ENCODE results near the gene PRSS57.
A peak's percentile ranks its signal among the peaks of the same experiment; 100 is the strongest.

Gene PRSS57

GRCh38 chr19:723247-723646 lies 28.0 kb upstream of the PRSS57 start:
- 0 out of 2 replicates have a peak, but pooled peaks cover 9% of the 10 kb centered on the region for H3K27me3 ChIP-seq (ENCODE audit: low read depth, low read length)
- H4K20me1 ChIP-seq (ENCODE audit: insufficient read depth, low read length), result no peaks in the 10 kb centered on the region
- H3K4me3 ChIP-seq (ENCODE audit: low read length), result 0 out of 2 replicates have a peak overlapping the region, but pooled peaks have one; percentile 4
- H3K9me3 ChIP-seq (ENCODE audit: insufficient read depth, low read length), result no peaks in the 10 kb centered on the region
- H3K36me3 ChIP-seq (replicated peaks; ENCODE audit: low read depth, low read length), result no peaks in the 10 kb centered on the region
- H2AFZ ChIP-seq (ENCODE audit: low read depth, low read length), result no peak overlapping the region
- H3K4me2 ChIP-seq (ENCODE audit: low read length), result peak overlapping the region; percentile 34
- no peak overlapping the region for H3K27ac ChIP-seq (ENCODE audit: low read length)
- H3K79me2 ChIP-seq (ENCODE audit: low read length), result no peaks in the 10 kb centered on the region
- H3K4me1 ChIP-seq (ENCODE audit: low read length), result peaks cover 34% of the 10 kb centered on the region
- H3K9ac ChIP-seq (ENCODE audit: low read length), result no peak overlapping the region
- TF ChIP-seq CTCF (IDR thresholded peaks at IDR 0.05; ENCODE audit: low read depth, low read length) (no peak), EZH2phosphoT487 (IDR thresholded peaks at IDR 0.05; ENCODE audit: low read depth) (no peak)

GRCh38 chr19:722553-723101 lies 27.4 kb upstream of the PRSS57 start:
- H3K27me3 ChIP-seq (ENCODE audit: low read depth, low read length), result 0 out of 2 replicates have a peak, but pooled peaks cover 9% of the 10 kb centered on the region
- H3K4me3 ChIP-seq (ENCODE audit: low read length), result no peak overlapping the region
- H3K9me3 ChIP-seq (ENCODE audit: insufficient read depth, low read length), result no peaks in the 10 kb centered on the region
- peaks cover 35% of the 10 kb centered on the region for H3K4me1 ChIP-seq (ENCODE audit: low read length)
- no peak overlapping the region for H3K9ac ChIP-seq (ENCODE audit: low read length)
- TF ChIP-seq CTCF (IDR thresholded peaks at IDR 0.05; ENCODE audit: low read depth, low read length), result no peak
- no peak for TF ChIP-seq EZH2phosphoT487 (IDR thresholded peaks at IDR 0.05; ENCODE audit: low read depth)
- no peak overlapping the region for H2AFZ ChIP-seq (ENCODE audit: low read depth, low read length)
- no peaks in the 10 kb centered on the region for H3K79me2 ChIP-seq (ENCODE audit: low read length)
- H3K27ac ChIP-seq (ENCODE audit: low read length), result no peak overlapping the region
- H4K20me1 ChIP-seq (ENCODE audit: insufficient read depth, low read length), result no peaks in the 10 kb centered on the region
- peak overlapping the region; percentile 34 for H3K4me2 ChIP-seq (ENCODE audit: low read length)
- H3K36me3 ChIP-seq (replicated peaks; ENCODE audit: low read depth, low read length), result no peaks in the 10 kb centered on the region

GRCh38 chr19:720345-721160 lies 25.3 kb upstream of the PRSS57 start:
- no peak overlapping the region for H3K4me2 ChIP-seq (ENCODE audit: low read length)
- H3K4me3 ChIP-seq (ENCODE audit: low read length), result no peak overlapping the region
- no peaks in the 10 kb centered on the region for H3K79me2 ChIP-seq (ENCODE audit: low read length)
- H3K4me1 ChIP-seq (ENCODE audit: low read length), result peaks cover 36% of the 10 kb centered on the region
- no peak overlapping the region for H3K27ac ChIP-seq (ENCODE audit: low read length)
- H3K9ac ChIP-seq (ENCODE audit: low read length), result no peak overlapping the region
- H3K27me3 ChIP-seq (ENCODE audit: low read depth, low read length), result 0 out of 2 replicates have a peak, but pooled peaks cover 9% of the 10 kb centered on the region
- TF ChIP-seq CTCF (IDR thresholded peaks at IDR 0.05; ENCODE audit: low read depth, low read length) (no peak), EZH2phosphoT487 (IDR thresholded peaks at IDR 0.05; ENCODE audit: low read depth) (no peak)
- H2AFZ ChIP-seq (ENCODE audit: low read depth, low read length), result no peak overlapping the region
- H3K9me3 ChIP-seq (ENCODE audit: insufficient read depth, low read length), result no peaks in the 10 kb centered on the region
- H4K20me1 ChIP-seq (ENCODE audit: insufficient read depth, low read length), result no peaks in the 10 kb centered on the region
- no peaks in the 10 kb centered on the region for H3K36me3 ChIP-seq (replicated peaks; ENCODE audit: low read depth, low read length)

- no peak overlapping the region for H3K4me2 ChIP-seq (ENCODE audit: low read length)
- H2AFZ ChIP-seq (ENCODE audit: low read depth, low read length), result no peak overlapping the region
- no peak overlapping the region for H3K9ac ChIP-seq (ENCODE audit: low read length)
- H3K9me3 ChIP-seq (ENCODE audit: insufficient read depth, low read length), result no peaks in the 10 kb centered on the region
- no peak overlapping the region for H3K27ac ChIP-seq (ENCODE audit: low read length)
- no peak overlapping the region for H3K4me3 ChIP-seq (ENCODE audit: low read length)
- no peaks in the 10 kb centered on the region for H4K20me1 ChIP-seq (ENCODE audit: insufficient read depth, low read length)
- 0 out of 2 replicates have a peak, but pooled peaks cover 9% of the 10 kb centered on the region for H3K27me3 ChIP-seq (ENCODE audit: low read depth, low read length)
- no peaks in the 10 kb centered on the region for H3K36me3 ChIP-seq (replicated peaks; ENCODE audit: low read depth, low read length)
- TF ChIP-seq EZH2phosphoT487 (IDR thresholded peaks at IDR 0.05; ENCODE audit: low read depth), result no peak
- no peaks in the 10 kb centered on the region for H3K79me2 ChIP-seq (ENCODE audit: low read length)
- H3K4me1 ChIP-seq (ENCODE audit: low read length), result peaks cover 36% of the 10 kb centered on the region
Measured at GRCh38 chr19:719636-720344, 24.5 kb upstream of the PRSS57 start.

Measured in OCI-LY3 (cell line).